ENCODE results near the gene R3HDM1. TPM values are rescaled to one million over a fixed set of nuclear protein-coding genes. Genes with fewer than 3 reads are reported as not detected.

The R3HDM1 gene
- total RNA-seq, 4 donors from 2014 or later = 0.59 to 41.8 (median 13.7) TPM

GRCh38 chr2:135585586-135585985, 54.3 kb downstream of the R3HDM1 start:
- Histone ChIP-seq H3K9me3 (no peaks in the 10 kb centered on the region), H3K27me3 (no peaks in the 10 kb centered on the region), H3K4me1 (no peaks in the 10 kb centered on the region), H3K4me3 (no peak overlapping the region), H3K36me3 (no peaks in the 10 kb centered on the region), H3K27ac (no peak overlapping the region)
- TF ChIP-seq POLR2A (IDR thresholded peaks at IDR 0.05) (no peak), CTCF (IDR thresholded peaks at IDR 0.05) (no peak)
- intact Hi-C loops (cut with DNase I; ENCODE audit: low total_unique reads) = no loop called here
- no peak for DNase-seq

GRCh38 chr2:135586148-135586547, 54.9 kb downstream of the R3HDM1 start:
- intact Hi-C loops (cut with DNase I; ENCODE audit: low total_unique reads) = no loop called here
- DNase-seq = no peak
- Histone ChIP-seq H3K36me3 (no peaks in the 10 kb centered on the region), H3K4me3 (no peak overlapping the region), H3K27me3 (no peaks in the 10 kb centered on the region), H3K27ac (no peak overlapping the region), H3K4me1 (no peaks in the 10 kb centered on the region), H3K9me3 (no peaks in the 10 kb centered on the region)
- TF ChIP-seq POLR2A (IDR thresholded peaks at IDR 0.05) = no peak
- TF ChIP-seq CTCF (IDR thresholded peaks at IDR 0.05) = no peak

- Histone ChIP-seq H3K27me3 (no peaks in the 10 kb centered on the region), H3K4me3 (no peak overlapping the region), H3K4me1 (no peaks in the 10 kb centered on the region), H3K36me3 (no peaks in the 10 kb centered on the region), H3K27ac (no peak overlapping the region), H3K9me3 (no peaks in the 10 kb centered on the region)
- DNase-seq = no peak
- no peak for TF ChIP-seq POLR2A (IDR thresholded peaks at IDR 0.05)
- no peak for TF ChIP-seq CTCF (IDR thresholded peaks at IDR 0.05)
- intact Hi-C loops (cut with DNase I; ENCODE audit: low total_unique reads) = no loop called here
These were observed 56.7 kb downstream of the R3HDM1 start for GRCh38 chr2:135587958-135588357.

- Histone ChIP-seq H3K27me3 (no peaks in the 10 kb centered on the region), H3K27ac (no peak overlapping the region), H3K36me3 (no peaks in the 10 kb centered on the region), H3K4me1 (no peaks in the 10 kb centered on the region), H3K9me3 (no peaks in the 10 kb centered on the region), H3K4me3 (no peak overlapping the region)
- intact Hi-C loops (cut with DNase I; ENCODE audit: low total_unique reads) = no loop called here
- DNase-seq = no peak
- TF ChIP-seq CTCF (IDR thresholded peaks at IDR 0.05) (no peak), POLR2A (IDR thresholded peaks at IDR 0.05) (no peak)
These were observed 59.5 kb downstream of the R3HDM1 start for GRCh38 chr2:135590619-135591260.

- H3K27ac ChIP-seq = no peak overlapping the region
- intact Hi-C loops (cut with DNase I; ENCODE audit: low total_unique reads) = no loop called here
- no peaks in the 10 kb centered on the region for H3K4me1 ChIP-seq
- H3K4me3 ChIP-seq = no peak overlapping the region
- no peaks in the 10 kb centered on the region for H3K9me3 ChIP-seq
- no peaks in the 10 kb centered on the region for H3K36me3 ChIP-seq
- no peaks in the 10 kb centered on the region for H3K27me3 ChIP-seq
- DNase-seq = no peak
- TF ChIP-seq POLR2A (IDR thresholded peaks at IDR 0.05) = no peak
- peak in 1 of 4 experiments; percentile 31 for TF ChIP-seq CTCF (IDR thresholded peaks at IDR 0.05)
These were observed 69.6 kb downstream of the R3HDM1 start for GRCh38 chr2:135600915-135601314.
